Activated CD8-positive, alpha-beta T cell treated with anti-CD3 and anti-CD28 coated beads for 36 hours (primary cell): Measurements from ENCODE around the gene SLC35F3. TPM values are rescaled to one million over a fixed set of nuclear protein-coding genes. Genes with fewer than 3 reads are reported as not detected.
"Not testable (repeated sequence)": the region's sequence is repeated elsewhere in the genome, so short reads cannot be mapped to it uniquely, and the experiment has no call there.

ENCODE experiments used
- ATAC-seq: fragments of 200-7000 bp; cut with Tn5 transposase; one replicate; pipeline ENCODE4 v1.10.0; 2021; ENCODE audit warnings: mild to moderate bottlenecking, moderate library complexity
- CTCF ChIA-PET: fragments of 350-600 bp; sonication (Branson Sonifier 250); formaldehyde crosslinking; loops from one replicate; lab custom pipeline; 2021; ENCODE audit warnings: antibody characterized with exemption; lab: Charles Lee
- POLR2A ChIA-PET: fragments of 350-600 bp; sonication (Branson Sonifier 250); formaldehyde crosslinking; loops from one replicate; lab custom pipeline; 2021; ENCODE audit warnings: antibody characterized with exemption; lab: Charles Lee
- DNase-seq: peaks from one replicate; pipeline ENCODE4 v3.0.0-alpha.2; 2020
- H3K27ac Mint-ChIP-seq: one replicate; pipeline ENCODE4 v1.8.0; 2021; ENCODE audit warnings: mild to moderate bottlenecking, mixed read lengths
- H3K27me3 Mint-ChIP-seq: one replicate; pipeline ENCODE4 v1.8.0; 2021; ENCODE audit warnings: mixed read lengths
- H3K36me3 Mint-ChIP-seq: one replicate; pipeline ENCODE4 v1.8.0; 2021; ENCODE audit warnings: low read depth, mixed read lengths
- H3K4me1 Mint-ChIP-seq: one replicate; pipeline ENCODE4 v1.8.0; 2021; ENCODE audit warnings: low read depth, mixed read lengths
- H3K4me3 Mint-ChIP-seq: one replicate; pipeline ENCODE4 v1.8.0; 2021; ENCODE audit warnings: mild to moderate bottlenecking, moderate library complexity, mixed read lengths
- H3K9me3 Mint-ChIP-seq: one replicate; pipeline ENCODE4 v1.8.0; 2021; ENCODE audit warnings: mixed read lengths
- CTCF ChIP-seq: fragments of 200-600 bp; IDR thresholded peaks from one replicate; pipeline ENCODE4 v1.8.0; 2022; ENCODE audit warnings: antibody characterized with exemption, mild to moderate bottlenecking
- intact Hi-C: fragments of 100-400 bp; cut with micrococcal nuclease; formaldehyde crosslinking; loops from one replicate; pipeline ENCODE4 v1.10.0; 2022
- total RNA-seq, 2 experiments: library from RNA; stranded (reverse); gene quantifications; one replicate each; pipeline ENCODE4 v1.2.3, GENCODE V29; 2021

SLC35F3 gene
- total RNA-seq, 2 experiments from 2014 or later: 3.1 to 3.5 TPM

DNA sequence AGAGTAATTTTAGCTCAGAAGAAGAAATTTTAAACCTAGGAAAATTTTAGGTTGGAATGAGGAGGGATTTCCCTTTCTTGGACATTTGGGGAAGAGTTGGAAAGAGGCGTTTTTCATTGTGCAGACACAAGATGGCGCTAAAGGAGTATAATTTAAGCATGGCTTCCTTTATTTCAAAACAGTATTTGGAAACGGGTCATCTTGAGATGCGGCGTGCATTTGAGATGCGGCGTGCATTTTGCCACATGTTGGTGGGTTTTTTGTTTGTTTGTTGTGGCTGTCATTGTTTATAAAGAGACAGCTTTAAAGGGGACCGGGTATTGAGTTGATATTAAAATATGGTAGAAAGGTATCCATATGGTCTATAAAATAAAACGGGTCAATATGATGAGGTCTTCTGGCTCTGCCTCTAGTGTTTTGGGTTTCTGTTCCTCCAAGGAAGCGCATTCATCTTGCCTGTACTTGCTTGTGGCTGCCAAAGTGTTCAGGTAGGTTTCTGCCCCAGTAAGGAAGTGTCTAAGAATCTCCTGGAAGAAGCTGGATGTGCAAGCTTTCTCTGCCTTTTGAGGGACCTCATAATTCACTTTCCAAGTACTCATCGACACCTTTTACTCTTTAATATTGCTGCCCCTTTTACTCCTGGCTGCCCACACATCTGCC lies 210.3 kb downstream of the SLC35F3 start:
- peak; percentile 58 for ATAC-seq
- H3K27me3 Mint-ChIP-seq: peaks cover 14% of the 10 kb centered on the region

DNA sequence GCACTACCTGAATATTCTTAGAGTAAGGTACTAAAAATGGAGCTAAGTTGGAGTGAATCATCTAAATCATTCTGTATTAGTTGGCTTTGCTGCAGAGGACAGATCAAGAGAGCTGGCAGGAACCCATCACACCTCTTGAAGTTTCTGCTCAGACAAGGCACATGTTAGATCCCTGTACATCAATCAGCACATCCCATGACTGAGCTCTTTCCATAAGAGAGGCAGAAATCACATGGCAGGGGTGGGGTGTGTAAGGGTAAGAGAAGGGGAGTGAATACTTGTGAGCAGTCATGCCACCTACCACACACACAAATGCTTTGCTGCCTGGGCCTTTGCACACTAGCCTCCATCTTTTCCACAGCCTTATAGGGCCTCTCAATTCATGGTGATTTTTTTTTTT lies 214.4 kb downstream of the SLC35F3 start:
- intact Hi-C loops: loop anchor here (5.0 kb wide), 1 partner anchor 208 kb away; no protein-coding TSS in a partner anchor
- no peak for TF ChIP-seq CTCF
- ATAC-seq (no peak), DNase-seq (no peak)
- H3K36me3 Mint-ChIP-seq: no peaks in the 10 kb centered on the region
- no peak overlapping the region for H3K27ac Mint-ChIP-seq
- no peak overlapping the region for H3K4me3 Mint-ChIP-seq
- H3K27me3 Mint-ChIP-seq: peaks cover 14% of the 10 kb centered on the region
- H3K9me3 Mint-ChIP-seq: no peaks in the 10 kb centered on the region
- peaks cover 4% of the 10 kb centered on the region for H3K4me1 Mint-ChIP-seq
- ChIA-PET POLR2A (no interaction called here), CTCF (interaction anchor here (0.7 to 8.3 kb wide), 3 partner anchors 97 to 208 kb away, joined by 3 to 74 read pairs (median 5); no protein-coding TSS in a partner anchor)

More for the DNA sequence above, 210.3 kb downstream of the SLC35F3 start:
- peak overlapping the region; percentile 14 for H3K4me3 Mint-ChIP-seq
- ChIA-PET CTCF (interaction anchor here (0.7 to 8.3 kb wide), 23 partner anchors 9 to 215 kb away, joined by 3 to 74 read pairs (median 4); no protein-coding TSS in a partner anchor), POLR2A (no interaction called here)
- intact Hi-C loops: loop anchor here (5.0 kb wide), 1 partner anchor 213 kb away; no protein-coding TSS in a partner anchor
- DNase-seq: peak; percentile 38
- H3K36me3 Mint-ChIP-seq: no peaks in the 10 kb centered on the region
- H3K4me1 Mint-ChIP-seq: peaks cover 4% of the 10 kb centered on the region
- H3K27ac Mint-ChIP-seq: no peak overlapping the region
- peak; percentile 81 for TF ChIP-seq CTCF
- H3K9me3 Mint-ChIP-seq: no peaks in the 10 kb centered on the region

GRCh38 chr1:234119431-234119830 lies 215.0 kb downstream of the SLC35F3 start:
- H3K4me3 Mint-ChIP-seq: no peak overlapping the region
- ChIA-PET POLR2A (no interaction called here), CTCF (interaction anchor here (0.7 to 8.3 kb wide), 4 partner anchors 27 to 207 kb away, joined by 3 to 74 read pairs (median 4); no protein-coding TSS in a partner anchor)
- no peak for DNase-seq
- no peaks in the 10 kb centered on the region for H3K36me3 Mint-ChIP-seq
- no peak for ATAC-seq
- peaks cover 16% of the 10 kb centered on the region for H3K27me3 Mint-ChIP-seq
- TF ChIP-seq CTCF: no peak
- intact Hi-C loops: loop anchor here (5.0 kb wide), 1 partner anchor 208 kb away; no protein-coding TSS in a partner anchor
- peaks cover 4% of the 10 kb centered on the region for H3K4me1 Mint-ChIP-seq
- H3K27ac Mint-ChIP-seq: no peak overlapping the region
- H3K9me3 Mint-ChIP-seq: no peaks in the 10 kb centered on the region

DNA sequence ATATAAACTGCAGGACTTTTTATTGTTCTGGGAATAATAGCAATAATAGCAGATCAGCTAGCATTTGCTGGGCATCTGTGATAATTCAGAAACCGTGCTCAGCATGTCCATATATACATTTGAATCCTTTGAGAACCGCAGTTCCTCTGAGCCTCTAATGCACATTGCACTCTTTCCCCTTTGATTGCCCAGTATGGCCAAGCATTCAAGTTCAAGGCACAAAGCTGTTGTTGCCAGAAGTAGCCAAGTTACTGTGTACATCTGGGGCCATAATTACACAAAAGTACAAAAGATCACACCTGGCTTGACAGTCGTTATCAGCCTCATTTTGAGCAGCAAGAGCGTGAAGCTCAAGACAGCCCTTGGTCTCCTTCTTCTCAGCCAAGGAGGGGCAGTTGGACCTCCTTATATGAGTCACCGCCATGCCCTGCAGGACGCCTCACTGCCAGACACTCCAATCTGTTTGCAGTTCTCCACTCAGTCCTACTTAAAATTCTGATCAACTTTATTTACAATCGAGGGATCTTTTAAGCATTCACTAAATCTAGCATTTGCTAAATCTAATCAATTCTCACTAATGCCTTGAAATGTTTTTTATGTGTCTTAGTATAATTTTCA lies 216.0 kb downstream of the SLC35F3 start:
- TF ChIP-seq CTCF: no peak
- H3K4me3 Mint-ChIP-seq: no peak overlapping the region
- no peaks in the 10 kb centered on the region for H3K4me1 Mint-ChIP-seq
- ATAC-seq: no peak
- POLR2A ChIA-PET: no interaction called here
- intact Hi-C loops: no loop called here
- H3K36me3 Mint-ChIP-seq: no peaks in the 10 kb centered on the region
- no peak for DNase-seq
- no peaks in the 10 kb centered on the region for H3K9me3 Mint-ChIP-seq
- H3K27ac Mint-ChIP-seq: no peak overlapping the region
- CTCF ChIA-PET: interaction anchor here (1.2 to 8.3 kb wide), 3 partner anchors 26 to 206 kb away, joined by 3 to 74 read pairs (median 5); no protein-coding TSS in a partner anchor
- peaks cover 14% of the 10 kb centered on the region for H3K27me3 Mint-ChIP-seq

- ATAC-seq, H3K27ac Mint-ChIP-seq, H3K4me1 Mint-ChIP-seq: not testable (repeated sequence)
Observed at GRCh38 chr1:234121659-234122058, 217.2 kb downstream of the SLC35F3 start.

GRCh38 chr1:234122571-234122970 lies 218.1 kb downstream of the SLC35F3 start:
- DNase-seq, ATAC-seq, H3K36me3 Mint-ChIP-seq, H3K9me3 Mint-ChIP-seq, intact Hi-C loops, H3K4me1 Mint-ChIP-seq, POLR2A ChIA-PET, H3K4me3 Mint-ChIP-seq, H3K27ac Mint-ChIP-seq: not testable (repeated sequence)
- CTCF ChIA-PET: interaction anchor here (3.7 to 4.2 kb wide), 2 partner anchors 7 to 188 kb away, joined by 34 to 36 read pairs; no protein-coding TSS in a partner anchor
- H3K27me3 Mint-ChIP-seq: peaks cover 16% of the 10 kb centered on the region

More at GRCh38 chr1:234121659-234122058, 217.2 kb downstream of the SLC35F3 start:
- intact Hi-C loops, CTCF ChIA-PET, H3K36me3 Mint-ChIP-seq, H3K9me3 Mint-ChIP-seq, DNase-seq, H3K4me3 Mint-ChIP-seq: not testable (repeated sequence)
- H3K27me3 Mint-ChIP-seq: peaks cover 14% of the 10 kb centered on the region
- POLR2A ChIA-PET: interaction anchor here (1.0 kb wide), 1 partner anchor 189 kb away, joined by 3 read pairs; no protein-coding TSS in a partner anchor
